ENCODE results near the gene DNAH11.

DNAH11 gene

GRCh38 chr7:21939858-21940372 is 397.1 kb downstream of the DNAH11 start:
- no peak for DNase-seq

- peak; percentile 59 for DNase-seq
Observed at GRCh38 chr7:21941611-21942141, 398.8 kb downstream of the DNAH11 start.

GRCh38 chr7:21942955-21943354 is 400.1 kb downstream of the DNAH11 start:
- DNase-seq = peak; percentile 80

GRCh38 chr7:21943436-21943835 is 400.6 kb downstream of the DNAH11 start:
- DNase-seq = no peak

GRCh38 chr7:21944616-21945453 is 402.0 kb downstream of the DNAH11 start:
- DNase-seq = peak; percentile 90

GRCh38 chr7:21945454-21946221 is 402.8 kb downstream of the DNAH11 start, which contains the start of gene CDCA7L:
CDCA7L (minus strand) TSS chr7:21945899; CDS start chr7:21945804, 95 bp downstream.
- peak; percentile 93 for DNase-seq

- DNase-seq = no peak
Observed at GRCh38 chr7:21946222-21946709, 403.4 kb downstream of the DNAH11 start.

- DNase-seq = no peak
Observed at GRCh38 chr7:21947056-21947455, 404.2 kb downstream of the DNAH11 start.

GRCh38 chr7:21947946-21948345 is 405.1 kb downstream of the DNAH11 start:
- no peak for DNase-seq

GRCh38 chr7:21948364-21948763 is 405.5 kb downstream of the DNAH11 start:
- no peak for DNase-seq

- no peak for DNase-seq
Observed at GRCh38 chr7:21948887-21949540, 406.2 kb downstream of the DNAH11 start.

Data from eye (tissue), 1 donor.